ENCODE data around the gene PTGS1.
"Not testable (repeated sequence)": the region's sequence is repeated elsewhere in the genome, so short reads cannot be mapped to it uniquely, and the experiment has no call there.

Gene PTGS1

GRCh38 chr9:122370869-122371755, at the start of gene PTGS1:
TSS of gene PTGS1 (plus strand) at chr9:122371024. CDS start at chr9:122371085, 61 bp downstream.
- DNase-seq = peak; percentile 20

GRCh38 chr9:122322553-122322952, 48.3 kb upstream of the PTGS1 start:
- no peak for DNase-seq

GRCh38 chr9:122324665-122325064, 46.2 kb upstream of the PTGS1 start:
- DNase-seq = not testable (repeated sequence)

- DNase-seq = no peak
These were observed 45.7 kb upstream of the PTGS1 start for GRCh38 chr9:122325124-122325523.

GRCh38 chr9:122327175-122327574, 43.6 kb upstream of the PTGS1 start:
- no peak for DNase-seq

GRCh38 chr9:122329597-122329996, 41.2 kb upstream of the PTGS1 start:
- no peak for DNase-seq

- DNase-seq = not testable (repeated sequence)
These were observed 40.4 kb upstream of the PTGS1 start for GRCh38 chr9:122330466-122330865.

- DNase-seq = no peak
These were observed 39.3 kb upstream of the PTGS1 start for GRCh38 chr9:122331523-122331927.

GRCh38 chr9:122332083-122332482, 38.7 kb upstream of the PTGS1 start:
- no peak for DNase-seq

GRCh38 chr9:122332644-122333043, 38.2 kb upstream of the PTGS1 start:
- DNase-seq = no peak

- DNase-seq = no peak
These were observed 37.5 kb upstream of the PTGS1 start for GRCh38 chr9:122333169-122333808.

- no peak for DNase-seq
These were observed 35.9 kb upstream of the PTGS1 start for GRCh38 chr9:122334916-122335315.

GRCh38 chr9:122336189-122336588, 34.6 kb upstream of the PTGS1 start:
- no peak for DNase-seq

- DNase-seq = no peak
These were observed 33.8 kb upstream of the PTGS1 start for GRCh38 chr9:122336866-122337555.

- no peak for DNase-seq
These were observed 33.3 kb upstream of the PTGS1 start for GRCh38 chr9:122337556-122337929.

- DNase-seq = no peak
These were observed 32.3 kb upstream of the PTGS1 start for GRCh38 chr9:122338536-122338935.

- no peak for DNase-seq
These were observed 31.8 kb upstream of the PTGS1 start for GRCh38 chr9:122338994-122339393.

- DNase-seq = no peak
These were observed 31.2 kb upstream of the PTGS1 start for GRCh38 chr9:122339579-122339978.

- DNase-seq = no peak
These were observed 30.7 kb upstream of the PTGS1 start for GRCh38 chr9:122340161-122340560.

- DNase-seq = no peak
These were observed 28.3 kb upstream of the PTGS1 start for GRCh38 chr9:122342323-122343050.

- no peak for DNase-seq
These were observed 24.1 kb upstream of the PTGS1 start for GRCh38 chr9:122346478-122347347.

All from NCI-H526 treated with DMSO at 0.1 percent for 48 hours (cell line).